HG02840 (cell line): ENCODE results near the gene TBX2.

ENCODE experiments used
- ATAC-seq: cut with Tn5 transposase; IDR thresholded peaks from one replicate; pipeline ENCODE4 v1.9.1; 2021; ENCODE audit warnings: mild to moderate bottlenecking, moderate library complexity, moderate number of reproducible peaks; ENCODE audit not compliant: unreplicated experiment, low FRiP score

Gene TBX2

DNA sequence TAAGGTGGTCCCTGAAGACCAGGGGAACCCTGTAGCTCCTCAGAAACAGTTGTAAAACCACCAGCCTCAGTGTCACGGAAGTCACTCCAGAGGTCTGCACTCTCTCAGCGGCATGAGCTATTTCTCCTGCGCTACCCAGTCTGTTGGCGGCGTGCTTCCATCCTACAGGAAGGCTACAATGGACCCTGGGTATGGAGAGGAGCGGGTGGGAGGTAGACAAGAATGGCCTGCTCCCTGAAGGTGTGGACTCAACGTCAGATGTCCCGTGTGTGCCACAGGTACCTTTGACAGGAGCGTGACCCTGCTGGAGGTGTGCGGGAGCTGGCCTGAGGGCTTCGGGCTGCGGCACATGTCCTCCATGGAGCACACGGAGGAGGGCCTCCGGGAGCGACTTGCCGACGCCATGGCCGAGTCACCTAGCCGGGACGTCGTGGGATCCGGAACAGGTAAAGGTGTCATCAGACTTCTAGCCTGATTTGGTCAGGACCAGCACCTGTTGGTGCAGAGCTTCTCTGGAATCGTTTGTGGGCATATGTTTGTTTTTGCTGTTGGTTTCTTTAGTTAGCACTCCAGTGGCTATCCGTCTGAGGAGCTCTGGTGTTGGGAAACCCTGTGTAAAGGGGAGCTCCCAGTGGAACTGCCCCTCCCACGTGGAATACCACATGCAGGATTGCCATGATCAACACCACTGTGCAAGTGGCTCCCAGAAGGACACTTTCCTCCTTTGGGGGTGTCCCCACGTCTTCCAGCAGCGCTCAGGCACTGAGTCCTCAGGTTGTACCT, 31.4 kb upstream of the TBX2 start:
- no peak for ATAC-seq

DNA sequence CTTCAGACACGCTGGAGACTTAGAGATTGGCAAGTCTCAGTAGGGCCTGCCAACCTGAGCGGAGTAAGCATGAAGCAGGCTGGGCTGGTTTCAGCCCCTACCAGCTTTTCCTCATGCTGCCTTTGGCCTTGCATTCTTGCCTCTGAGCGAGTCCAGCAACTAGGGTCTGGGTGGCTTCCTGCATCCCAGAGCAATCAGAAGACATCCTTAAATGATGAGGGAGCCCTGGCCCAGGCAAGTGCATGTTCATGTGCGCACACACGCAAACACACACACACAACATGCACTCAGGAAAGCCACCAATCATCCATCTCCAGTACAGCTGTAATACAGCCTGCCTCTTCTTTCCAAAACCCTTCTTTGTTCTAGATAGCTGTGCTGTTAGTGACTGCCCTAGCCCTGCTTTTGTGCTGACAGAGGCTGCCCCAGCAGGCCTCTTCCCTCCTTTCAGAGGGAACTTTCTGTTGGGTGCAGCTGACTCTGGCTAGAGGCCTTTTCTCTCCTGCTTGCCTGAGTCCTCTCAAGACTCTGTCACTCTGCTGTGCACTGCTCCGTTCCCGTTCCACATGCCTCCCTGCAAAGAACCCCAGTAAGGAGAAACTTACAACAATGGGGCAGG, 30.7 kb upstream of the TBX2 start:
- no peak for ATAC-seq

DNA sequence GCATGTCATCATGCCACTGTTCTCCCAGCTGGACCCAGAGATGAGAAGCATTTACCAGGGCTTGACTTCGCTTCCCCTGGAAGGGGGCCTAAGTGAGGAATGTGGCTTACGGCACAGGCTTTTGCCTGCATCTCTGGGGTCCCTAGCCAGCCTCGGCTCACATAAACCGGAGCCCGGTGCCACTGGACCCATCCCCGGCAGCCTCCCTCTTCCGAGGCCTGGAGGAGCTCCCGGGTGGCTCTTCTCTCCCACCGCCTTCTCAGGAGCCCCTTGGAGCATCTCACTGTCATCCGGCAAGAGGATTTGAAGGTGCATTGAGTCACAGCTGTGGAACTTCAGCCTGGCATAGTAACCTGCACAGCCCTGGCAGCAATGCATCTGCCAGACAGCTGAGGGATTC, 29.9 kb upstream of the TBX2 start:
- ATAC-seq, result no peak

DNA sequence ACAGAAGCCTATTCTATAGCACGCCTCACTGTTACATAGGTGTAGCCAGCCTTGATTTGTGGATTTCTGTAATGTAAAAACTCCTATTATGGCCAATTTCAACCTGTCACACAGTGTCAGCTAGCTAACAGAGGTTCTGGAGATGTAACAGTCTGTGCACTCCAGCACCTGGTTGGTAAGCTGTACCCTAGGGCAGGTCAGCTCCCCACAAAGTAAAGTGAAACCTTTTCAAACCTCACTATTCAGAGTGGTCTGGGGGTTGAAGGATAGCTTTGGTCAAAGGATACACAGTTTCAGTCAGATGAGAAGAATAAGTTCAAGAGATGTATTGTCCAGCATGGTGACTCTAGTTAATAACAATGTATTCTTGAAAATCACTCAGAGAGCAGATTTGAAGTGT, 28.5 kb upstream of the TBX2 start:
- ATAC-seq, result no peak

DNA sequence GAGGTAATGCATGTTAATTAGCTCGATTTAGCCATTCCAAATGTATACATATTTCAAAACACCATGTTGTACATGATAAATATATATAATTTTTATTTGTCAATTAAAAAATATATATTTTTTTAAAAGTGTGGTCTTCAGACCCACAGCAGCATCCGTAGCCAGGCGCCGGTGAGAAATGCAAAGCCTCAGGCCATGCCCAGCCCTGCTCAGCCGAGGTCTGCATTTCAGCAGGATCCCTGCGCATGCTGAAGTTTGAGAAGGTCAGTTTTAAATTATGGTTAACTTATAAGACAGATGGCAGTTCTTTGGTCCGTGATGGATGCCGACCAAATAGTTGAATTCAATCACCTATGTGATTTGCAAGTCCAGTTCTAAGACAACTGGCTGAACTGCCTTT, 28.0 kb upstream of the TBX2 start:
- ATAC-seq, result no peak

DNA sequence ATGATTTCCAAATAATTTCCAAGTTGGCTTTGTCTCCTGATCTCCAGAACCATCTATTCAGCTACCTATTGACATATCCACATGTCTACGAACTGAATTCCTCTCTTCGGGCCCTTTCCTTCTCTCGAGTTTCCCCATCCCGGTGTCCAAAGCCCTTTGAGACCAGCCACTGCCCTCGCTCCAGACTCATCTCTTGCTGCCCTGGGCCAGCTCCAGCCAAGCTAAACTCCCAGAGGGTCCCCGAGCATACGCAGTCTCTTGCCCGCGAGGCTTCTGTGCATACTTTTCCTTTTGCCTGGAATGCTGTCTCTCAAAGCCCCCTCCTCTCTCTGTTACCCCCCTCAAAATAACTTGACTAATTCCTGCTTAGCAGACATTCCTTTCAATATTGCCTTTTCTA, 27.2 kb upstream of the TBX2 start:
- no peak for ATAC-seq

DNA sequence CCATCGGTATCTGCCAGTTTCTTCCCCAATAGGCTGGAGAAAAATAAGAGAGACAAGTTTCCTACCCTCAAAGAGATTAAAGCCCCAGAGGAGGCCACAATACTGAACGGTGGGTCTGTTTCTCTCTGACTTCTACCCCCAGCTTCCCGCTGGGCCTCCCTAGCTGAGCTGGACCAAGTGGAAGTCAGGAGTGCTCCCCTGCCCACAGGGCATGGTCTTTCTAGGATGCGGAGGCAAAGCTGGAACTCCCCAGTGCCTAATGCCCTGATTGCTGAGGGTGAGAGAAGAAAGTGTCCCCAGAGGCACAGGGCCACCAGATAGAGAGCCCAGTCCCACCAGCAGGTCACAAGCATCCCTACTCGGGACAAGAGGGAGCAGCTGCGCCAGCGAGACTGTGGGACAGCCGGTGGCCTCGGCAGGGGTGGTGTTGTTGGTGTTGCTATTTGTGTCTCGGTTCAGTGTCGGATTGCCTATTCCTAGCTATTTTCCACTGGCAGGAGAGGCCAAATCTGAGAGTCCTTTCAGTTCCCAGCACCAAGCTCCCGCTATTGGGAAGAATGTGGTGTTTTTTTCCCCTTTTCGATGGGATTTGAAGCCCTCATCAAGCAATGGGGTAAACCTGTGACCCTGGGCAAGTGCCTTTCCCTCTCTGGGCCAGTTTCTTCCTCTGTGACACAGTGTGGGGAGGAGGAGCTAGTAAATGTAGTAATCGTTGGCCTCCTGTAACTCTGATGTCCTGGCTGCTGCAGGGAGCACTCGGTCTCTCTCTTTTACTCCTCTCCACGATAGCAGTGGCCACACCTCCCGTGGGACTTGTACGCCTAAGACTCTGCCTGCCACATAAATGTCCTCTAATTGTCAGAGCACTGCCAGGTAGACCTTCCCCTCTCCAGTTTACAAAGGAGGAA, 22.5 kb upstream of the TBX2 start:
- ATAC-seq, result no peak

DNA sequence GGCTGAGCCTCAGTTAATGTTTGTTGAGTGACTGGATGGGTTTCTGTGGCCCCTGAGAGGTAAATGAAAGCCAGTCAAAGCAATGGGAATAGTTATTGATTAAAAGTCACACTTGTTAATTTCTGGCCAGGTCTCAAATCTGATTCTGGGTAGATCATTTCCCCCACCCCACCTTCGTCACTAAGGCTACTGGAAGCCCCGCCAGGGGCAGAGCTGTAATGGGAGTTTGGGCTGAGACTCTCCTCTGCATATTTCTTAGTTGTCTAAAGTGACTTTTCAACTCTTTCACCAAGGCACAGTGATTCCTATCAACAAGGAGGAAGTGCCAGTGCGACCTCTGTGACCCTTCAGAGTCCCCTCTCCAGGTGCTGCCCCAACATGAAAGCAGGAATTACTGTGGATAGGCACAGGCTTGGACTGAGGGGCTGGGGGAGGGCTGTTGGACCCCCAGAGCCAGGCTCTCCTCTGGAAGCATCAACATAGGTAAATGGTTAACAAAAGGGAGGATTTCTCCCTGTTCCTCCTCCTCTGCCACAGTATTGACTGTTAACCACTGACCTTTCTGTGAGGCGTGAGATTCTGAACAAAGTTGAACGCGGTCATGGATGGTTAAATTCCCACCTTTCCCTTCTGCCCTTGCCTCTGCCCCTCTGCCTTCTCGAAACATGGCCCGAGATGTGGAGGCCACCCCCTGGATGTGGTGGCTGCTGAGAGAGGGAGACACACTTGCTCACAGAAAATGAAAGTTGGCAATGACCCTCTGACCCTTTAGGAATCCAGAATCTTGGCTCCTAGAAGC, 20.8 kb upstream of the TBX2 start:
- ATAC-seq, result no peak

DNA sequence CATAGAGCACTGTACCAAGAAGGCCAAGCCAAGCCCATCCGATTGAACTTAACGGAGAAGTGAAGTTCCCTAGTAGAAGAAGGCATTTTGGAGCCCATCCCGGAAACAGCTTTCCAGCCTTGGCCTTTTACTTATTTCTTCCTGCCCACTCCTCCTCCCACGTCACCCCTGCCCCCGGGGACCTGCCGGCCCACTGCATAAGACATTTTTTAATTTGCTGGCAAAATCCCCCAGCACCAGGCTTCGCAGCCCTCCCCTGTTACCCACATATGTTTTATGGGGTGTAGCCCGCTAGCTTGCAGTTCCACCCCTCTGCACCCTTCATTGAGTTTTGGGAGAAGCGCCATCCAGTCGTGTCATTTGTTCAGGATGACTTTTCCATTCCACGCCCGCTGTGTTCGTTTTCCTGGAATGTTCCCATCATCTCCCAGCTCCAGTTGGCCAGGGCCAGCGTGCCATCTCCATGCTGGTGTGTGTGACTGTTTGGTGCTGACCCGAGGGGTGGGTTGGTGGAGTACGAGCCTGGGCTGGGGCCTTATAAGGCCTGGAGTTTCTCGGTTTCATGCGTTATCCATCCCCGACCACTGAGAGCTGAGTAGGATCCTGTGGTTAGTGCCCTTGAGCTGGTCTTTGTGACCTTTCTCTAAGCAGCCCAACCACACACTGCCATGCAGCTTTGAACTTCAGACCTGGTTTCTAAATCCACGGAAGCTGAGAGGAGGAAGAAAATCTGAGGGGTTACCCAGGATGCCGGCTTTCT, 20.0 kb upstream of the TBX2 start:
- ATAC-seq, result no peak

DNA sequence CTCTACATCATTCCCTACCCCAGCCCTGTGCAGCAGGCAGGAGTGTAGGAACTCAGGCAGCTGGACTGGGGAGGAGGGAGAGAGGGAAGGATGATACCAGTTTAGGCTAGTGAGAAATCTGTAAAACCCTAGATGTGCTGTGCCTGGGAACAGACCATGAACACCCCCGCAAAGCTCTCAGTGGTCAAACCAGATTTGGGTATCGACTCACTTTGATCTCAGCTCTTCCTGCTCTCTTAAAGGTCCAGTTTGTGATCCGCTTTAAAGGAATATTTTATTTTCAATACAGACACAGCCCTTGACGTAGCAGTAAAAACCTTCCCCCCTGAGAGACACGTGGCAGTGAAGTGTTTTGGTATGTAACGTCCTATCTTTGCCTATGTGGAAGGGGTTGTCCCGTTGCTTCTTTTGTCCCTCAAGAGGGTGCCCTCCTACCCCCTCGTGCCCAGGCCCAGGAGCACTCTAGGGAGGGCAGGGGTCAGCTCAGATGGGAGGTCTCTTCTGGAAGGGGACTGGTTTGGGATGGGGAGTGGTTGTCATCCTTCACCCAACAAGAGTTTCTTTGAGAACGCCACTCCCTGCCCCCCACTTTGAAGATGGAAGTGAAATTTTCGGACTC, 19.3 kb upstream of the TBX2 start:
- ATAC-seq, result no peak

DNA sequence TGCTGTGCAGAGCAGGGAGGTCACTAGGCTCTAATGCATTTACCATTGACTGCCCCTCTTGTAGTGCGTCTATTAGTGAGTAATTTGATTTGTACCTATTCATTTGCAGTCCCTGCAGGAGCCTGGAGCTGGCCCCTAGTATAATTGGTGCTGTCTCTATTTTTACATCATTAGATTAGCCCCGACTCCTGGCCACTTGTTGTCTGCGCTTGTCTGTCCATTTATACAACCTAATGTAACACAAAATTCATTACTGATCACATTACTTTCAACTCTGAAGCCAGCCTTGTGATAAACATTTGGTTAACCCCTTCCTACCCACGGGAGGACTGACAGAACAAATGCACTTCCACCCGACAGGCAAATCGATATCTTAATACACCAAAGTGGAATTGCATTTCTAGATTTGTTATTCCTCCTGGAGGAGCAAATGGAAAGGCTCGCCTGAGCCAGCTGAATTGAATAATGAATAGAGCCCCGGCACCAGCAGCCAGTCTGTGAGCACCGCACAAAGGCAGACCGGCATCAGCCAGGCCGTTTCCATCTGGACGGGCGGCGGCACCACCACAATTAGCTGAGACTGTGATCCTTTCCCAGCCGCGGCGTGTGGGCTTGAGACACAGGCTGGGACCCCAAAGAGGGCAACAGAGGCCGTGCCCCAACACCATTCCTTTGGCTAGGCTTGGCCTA, 18.7 kb upstream of the TBX2 start:
- ATAC-seq, result no peak

DNA sequence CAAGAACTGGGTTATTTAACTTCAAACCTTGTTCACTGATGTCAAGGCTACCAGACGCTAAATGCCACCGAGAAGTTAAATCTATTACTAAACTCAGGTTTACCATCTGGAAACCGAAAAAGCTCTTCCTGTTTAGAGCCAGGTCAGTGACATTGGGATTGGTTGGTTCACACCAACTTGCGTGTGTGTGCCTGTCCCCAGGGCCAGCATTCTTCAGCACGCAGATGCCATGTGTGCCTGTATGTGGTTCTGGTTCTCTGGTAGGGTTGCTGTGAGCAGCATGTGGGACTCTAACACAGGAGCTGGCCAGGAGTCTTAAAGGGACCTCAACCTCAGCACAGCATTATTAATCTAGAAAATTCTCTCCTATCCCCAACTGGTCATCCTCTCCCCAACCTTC, 18.1 kb upstream of the TBX2 start:
- no peak for ATAC-seq

DNA sequence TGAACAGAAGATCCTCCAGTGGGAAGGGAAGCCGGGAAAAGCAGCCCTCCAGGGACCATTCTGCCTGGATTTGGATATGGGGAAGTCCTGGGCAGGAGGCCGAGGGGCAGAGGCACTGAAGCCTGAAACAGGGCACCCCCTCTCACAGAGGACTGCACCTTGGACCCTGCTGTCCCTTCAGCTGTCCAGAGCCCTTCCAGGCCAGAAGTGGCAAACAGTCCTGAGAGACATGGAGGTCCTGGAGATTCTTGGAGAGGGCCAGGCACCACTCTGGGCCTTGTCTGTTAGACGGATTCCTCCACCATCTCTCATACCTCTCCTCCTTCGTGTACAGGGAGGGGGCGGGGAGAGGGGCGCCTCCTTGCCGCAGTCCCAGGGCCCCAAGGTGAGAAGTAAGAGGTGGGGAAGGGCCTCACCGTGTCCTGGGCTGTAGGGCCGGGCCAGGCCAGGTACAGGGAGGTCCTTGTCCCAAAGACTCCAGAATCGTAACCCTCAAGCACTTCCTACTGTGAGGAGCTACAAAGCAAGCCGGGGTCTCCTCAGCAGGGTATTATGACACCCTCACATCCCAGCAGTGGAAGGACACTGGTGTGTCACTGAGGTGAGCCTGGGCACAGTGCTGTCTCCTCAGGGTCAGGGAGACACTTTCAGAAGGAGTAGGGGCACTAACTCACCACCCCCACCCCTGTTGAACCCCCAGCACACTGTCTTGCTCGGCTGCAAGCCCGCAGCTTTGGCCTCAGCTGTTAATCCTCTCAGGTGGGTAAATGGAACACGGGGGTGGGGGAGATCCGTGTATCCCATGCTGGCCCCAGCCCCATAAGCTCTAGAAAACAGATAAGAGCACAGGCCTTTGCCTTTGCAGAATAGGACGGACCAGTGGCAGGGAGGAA, 16.6 kb upstream of the TBX2 start:
- no peak for ATAC-seq

DNA sequence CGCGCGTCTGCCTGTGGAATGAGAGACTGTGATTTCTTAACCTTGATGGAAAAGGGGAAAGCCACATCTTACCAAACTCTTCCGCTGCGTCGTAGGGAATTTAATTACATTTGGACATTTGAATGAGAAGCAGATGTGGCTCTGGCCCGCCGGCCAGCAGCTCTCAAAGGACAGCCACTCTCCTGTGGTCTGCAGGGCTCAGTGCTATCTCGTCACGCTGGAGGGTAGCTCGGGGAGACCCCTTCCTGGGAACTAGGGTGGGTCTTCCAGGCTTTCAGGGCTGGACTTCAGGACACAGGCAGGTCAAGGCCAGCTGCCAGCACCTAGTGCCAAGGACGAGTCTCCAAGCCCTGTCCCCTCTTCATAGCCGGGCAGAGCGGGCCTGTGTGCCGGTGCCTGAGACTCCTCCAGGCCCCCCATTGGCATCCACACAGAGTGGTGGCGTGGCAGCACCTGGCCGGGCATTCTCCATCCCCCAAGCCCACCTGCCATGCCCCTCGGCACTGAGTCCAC, 15.9 kb upstream of the TBX2 start:
- ATAC-seq, result no peak

DNA sequence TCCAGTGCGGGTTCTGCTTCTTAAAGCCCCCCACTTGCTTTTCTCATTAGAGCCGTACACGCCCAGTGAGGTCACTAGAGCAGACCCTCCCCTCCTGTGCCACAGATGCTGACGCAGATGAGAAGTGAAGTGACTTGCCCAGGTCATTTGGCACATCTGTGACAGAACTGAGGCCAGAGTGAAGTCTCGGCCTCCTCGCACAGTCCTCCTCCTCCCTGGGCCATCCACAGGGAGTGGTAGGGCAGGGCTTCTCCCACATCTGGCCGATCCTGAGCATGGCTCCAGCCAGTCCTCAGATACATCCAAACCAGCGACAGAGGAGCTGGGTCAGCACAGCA, 15.3 kb upstream of the TBX2 start:
- ATAC-seq, result no peak

DNA sequence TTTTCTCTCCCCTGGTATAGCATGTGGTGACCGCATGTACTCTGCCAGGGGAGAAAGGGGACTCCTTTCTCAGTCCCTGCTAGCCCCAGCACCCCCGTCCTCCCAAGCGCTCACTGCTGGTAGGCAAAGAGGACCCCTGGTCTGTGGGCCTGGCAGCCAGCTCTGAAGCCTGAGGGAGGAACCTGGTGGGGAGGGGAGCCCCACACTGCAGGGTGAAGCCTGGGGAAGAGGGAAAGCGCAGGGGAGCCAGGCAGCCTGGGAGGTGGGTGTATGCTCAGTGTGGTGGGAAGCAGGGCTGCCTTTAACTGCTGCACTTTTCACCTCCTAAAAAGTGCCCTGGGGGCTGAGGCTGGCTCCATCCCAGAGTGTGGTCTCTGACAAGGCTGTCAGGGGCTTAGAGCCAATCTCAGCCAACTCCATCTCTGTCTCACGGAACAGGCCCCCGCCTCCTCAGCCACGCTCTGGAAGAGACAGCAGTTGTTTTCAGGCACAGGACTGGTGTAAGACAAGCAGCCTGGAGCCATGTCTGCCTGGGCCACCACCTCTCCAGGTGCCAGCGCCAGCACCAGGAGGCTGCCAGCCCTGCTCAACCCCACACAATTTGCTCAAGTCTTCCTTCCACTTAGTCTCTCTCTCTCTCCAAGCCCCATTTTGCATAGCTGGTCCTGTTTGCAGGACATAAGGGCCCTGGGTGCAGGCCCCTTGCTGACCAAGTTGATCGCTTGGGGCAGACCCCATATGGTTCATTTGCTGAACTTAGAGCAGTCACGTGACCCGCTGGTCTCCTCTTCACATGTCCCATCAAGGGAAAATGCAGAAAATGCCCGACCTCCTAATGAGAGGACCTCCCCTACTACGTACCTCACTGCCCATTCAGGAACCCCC, 14.7 kb upstream of the TBX2 start:
- no peak for ATAC-seq
